ENCODE measurements around the gene CREG2.

Gene CREG2

GRCh38 chr2:101332885-101333766 is 54.2 kb downstream of the CREG2 start:
- WGBS, 2 donors (ENCODE audit: extremely low coverage in 2 of 2, insufficient read length in 2 of 2, insufficient replicate concordance in 1 of 2), result no CpG with 5 or more reads among the region's 5 CpGs

GRCh38 chr2:101331202-101331601 is 56.1 kb downstream of the CREG2 start:
- Histone ChIP-seq H2AFZ (ENCODE audit: low read length) (no peak overlapping the region), H3K9me3 (replicated peaks in 1 of 2; ENCODE audit: control insufficient read depth in 2 of 2, insufficient read depth in 1 of 2, low read depth in 1 of 2, low read length in 2 of 2) (no peaks in the 10 kb centered on the region), H2AK5ac (ENCODE audit: low read depth, low read length) (no peak overlapping the region), H3K4ac (ENCODE audit: low read length) (no peak overlapping the region), H3K27me3 (ENCODE audit: control insufficient read depth in 3 of 3, insufficient read depth in 3 of 3, low read depth in 1 of 3, low read length in 3 of 3) (no peaks in the 10 kb centered on the region), H3K79me1 (ENCODE audit: low read depth, low read length) (no peaks in the 10 kb centered on the region), H2BK5ac (ENCODE audit: low read length) (no peak overlapping the region), H2BK120ac (ENCODE audit: low read depth, low read length) (no peak overlapping the region), H4K91ac (ENCODE audit: low read depth, low read length, poor library complexity) (no peak overlapping the region), H3K4me3 (ENCODE audit: low read length in 2 of 2) (no peak overlapping the region), H2BK15ac (ENCODE audit: low read length) (no peak overlapping the region), H3K36me3 (replicated peaks in 1 of 2; ENCODE audit: control insufficient read depth in 2 of 2, insufficient read depth in 2 of 2, low read length in 2 of 2) (no peaks in the 10 kb centered on the region), H3K4me1 (ENCODE audit: control insufficient read depth in 2 of 2, insufficient read depth in 1 of 2, low read depth in 1 of 2, low read length in 2 of 2) (peaks cover 3 to 10% of the 10 kb centered on the region in 2 donors), H3K27ac (replicated peaks; ENCODE audit: low read length) (no peak overlapping the region), H2BK12ac (ENCODE audit: low read length) (no peak overlapping the region), H3K4me2 (ENCODE audit: insufficient read depth, low read length, poor library complexity, severe bottlenecking) (no peak overlapping the region), H3K18ac (ENCODE audit: low read length) (no peak overlapping the region), H3K9ac (ENCODE audit: low read depth, low read length, poor library complexity) (no peak overlapping the region), H3K23ac (ENCODE audit: low read depth, low read length, poor library complexity) (no peak overlapping the region), H3K14ac (ENCODE audit: low read length) (no peak overlapping the region), H4K8ac (ENCODE audit: low read depth, low read length) (no peak overlapping the region)
- WGBS, 2 donors (ENCODE audit: extremely low coverage in 2 of 2, insufficient read length in 2 of 2, insufficient replicate concordance in 1 of 2), result no CpG with 5 or more reads among the region's 2 CpGs
- DNase-seq (ENCODE audit: low spot score), result no peak

More at GRCh38 chr2:101332885-101333766, 54.2 kb downstream of the CREG2 start:
- Histone ChIP-seq H3K14ac (ENCODE audit: low read length) (no peak overlapping the region), H3K9ac (ENCODE audit: low read depth, low read length, poor library complexity) (no peak overlapping the region), H3K27me3 (ENCODE audit: control insufficient read depth in 3 of 3, insufficient read depth in 3 of 3, low read depth in 1 of 3, low read length in 3 of 3) (no peaks in the 10 kb centered on the region), H2BK15ac (ENCODE audit: low read length) (no peak overlapping the region), H4K8ac (ENCODE audit: low read depth, low read length) (no peak overlapping the region), H3K4me1 (ENCODE audit: control insufficient read depth in 2 of 2, insufficient read depth in 1 of 2, low read depth in 1 of 2, low read length in 2 of 2) (peaks cover 3 to 4% of the 10 kb centered on the region in 2 donors), H3K27ac (replicated peaks; ENCODE audit: low read length) (no peak overlapping the region), H2BK120ac (ENCODE audit: low read depth, low read length) (no peak overlapping the region), H3K9me3 (replicated peaks in 1 of 2; ENCODE audit: control insufficient read depth in 2 of 2, insufficient read depth in 1 of 2, low read depth in 1 of 2, low read length in 2 of 2) (no peaks in the 10 kb centered on the region), H3K4ac (ENCODE audit: low read length) (no peak overlapping the region), H3K4me3 (ENCODE audit: low read length in 2 of 2) (no peak overlapping the region), H4K91ac (ENCODE audit: low read depth, low read length, poor library complexity) (no peak overlapping the region), H2AFZ (ENCODE audit: low read length) (no peak overlapping the region), H3K23ac (ENCODE audit: low read depth, low read length, poor library complexity) (no peak overlapping the region), H3K18ac (ENCODE audit: low read length) (no peak overlapping the region), H2AK5ac (ENCODE audit: low read depth, low read length) (no peak overlapping the region), H2BK12ac (ENCODE audit: low read length) (no peak overlapping the region), H2BK5ac (ENCODE audit: low read length) (no peak overlapping the region), H3K4me2 (ENCODE audit: insufficient read depth, low read length, poor library complexity, severe bottlenecking) (no peak overlapping the region), H3K79me1 (ENCODE audit: low read depth, low read length) (no peaks in the 10 kb centered on the region), H3K36me3 (replicated peaks in 1 of 2; ENCODE audit: control insufficient read depth in 2 of 2, insufficient read depth in 2 of 2, low read length in 2 of 2) (no peaks in the 10 kb centered on the region)
- no peak for DNase-seq (ENCODE audit: low spot score)

- H3K9me3 ChIP-seq (replicated peaks in 1 of 2; ENCODE audit: control insufficient read depth in 2 of 2, insufficient read depth in 1 of 2, low read depth in 1 of 2, low read length in 2 of 2), result peaks cover 0 to 7% of the 10 kb centered on the region in 2 donors
- H2BK15ac ChIP-seq (ENCODE audit: low read length), result no peak overlapping the region
- no peak overlapping the region for H3K23ac ChIP-seq (ENCODE audit: low read depth, low read length, poor library complexity)
- H3K4ac ChIP-seq (ENCODE audit: low read length), result no peak overlapping the region
- H2AFZ ChIP-seq (ENCODE audit: low read length), result peak overlapping the region; percentile 80
- no peak overlapping the region for H2BK5ac ChIP-seq (ENCODE audit: low read length)
- no peaks in the 10 kb centered on the region for H3K36me3 ChIP-seq (replicated peaks in 1 of 2; ENCODE audit: control insufficient read depth in 2 of 2, insufficient read depth in 2 of 2, low read length in 2 of 2)
- H3K27ac ChIP-seq (replicated peaks; ENCODE audit: low read length), result no peak overlapping the region
- H4K91ac ChIP-seq (ENCODE audit: low read depth, low read length, poor library complexity), result no peak overlapping the region
- peaks cover 3 to 10% of the 10 kb centered on the region in 2 donors for H3K4me1 ChIP-seq (ENCODE audit: control insufficient read depth in 2 of 2, insufficient read depth in 1 of 2, low read depth in 1 of 2, low read length in 2 of 2)
- peak overlapping the region; percentile 21 for H3K18ac ChIP-seq (ENCODE audit: low read length)
- no peaks in the 10 kb centered on the region for H3K79me1 ChIP-seq (ENCODE audit: low read depth, low read length)
- H3K27me3 ChIP-seq (ENCODE audit: control insufficient read depth in 3 of 3, insufficient read depth in 3 of 3, low read depth in 1 of 3, low read length in 3 of 3), result no peaks in the 10 kb centered on the region
- no peak overlapping the region for H2AK5ac ChIP-seq (ENCODE audit: low read depth, low read length)
- no peak overlapping the region for H4K8ac ChIP-seq (ENCODE audit: low read depth, low read length)
- no peak overlapping the region for H2BK12ac ChIP-seq (ENCODE audit: low read length)
- no CpG with 5 or more reads among the region's 12 CpGs for WGBS, 2 donors (ENCODE audit: extremely low coverage in 2 of 2, insufficient read length in 2 of 2, insufficient replicate concordance in 1 of 2)
- H3K9ac ChIP-seq (ENCODE audit: low read depth, low read length, poor library complexity), result no peak overlapping the region
- H3K14ac ChIP-seq (ENCODE audit: low read length), result no peak overlapping the region
- no peak overlapping the region for H3K4me3 ChIP-seq (ENCODE audit: low read length in 2 of 2)
- no peak for DNase-seq (ENCODE audit: low spot score)
- H3K4me2 ChIP-seq (ENCODE audit: insufficient read depth, low read length, poor library complexity, severe bottlenecking), result no peak overlapping the region
- no peak overlapping the region for H2BK120ac ChIP-seq (ENCODE audit: low read depth, low read length)
Observed at GRCh38 chr2:101330253-101330933, 56.9 kb downstream of the CREG2 start.

DNA sequence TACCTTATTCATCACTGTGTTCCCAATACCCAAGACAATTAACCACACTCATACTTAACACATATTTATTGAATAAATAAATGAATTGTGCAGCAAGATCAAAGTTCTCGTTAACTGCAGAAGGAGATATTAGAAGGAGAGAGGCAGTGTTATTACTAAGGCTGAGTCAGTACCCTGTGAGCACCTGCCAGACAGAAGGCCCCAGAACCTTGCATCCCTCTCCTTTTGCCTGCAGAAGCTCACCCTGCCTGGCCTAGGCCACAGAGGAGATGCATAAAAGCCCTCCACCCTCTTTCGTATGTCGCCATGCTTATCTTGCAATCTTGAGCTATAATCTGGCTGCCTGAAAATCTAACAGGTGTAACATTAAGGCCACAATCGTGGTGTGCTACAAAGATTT is 58.3 kb downstream of the CREG2 start:
- H4K8ac ChIP-seq (ENCODE audit: low read depth, low read length), result no peak overlapping the region
- H3K9ac ChIP-seq (ENCODE audit: low read depth, low read length, poor library complexity), result no peak overlapping the region
- no peaks in the 10 kb centered on the region for H3K36me3 ChIP-seq (replicated peaks in 1 of 2; ENCODE audit: control insufficient read depth in 2 of 2, insufficient read depth in 2 of 2, low read length in 2 of 2)
- no peak overlapping the region for H2AFZ ChIP-seq (ENCODE audit: low read length)
- WGBS, 2 donors (ENCODE audit: extremely low coverage in 2 of 2, insufficient read length in 2 of 2, insufficient replicate concordance in 1 of 2), result no CpG with 5 or more reads among the region's 4 CpGs
- H3K23ac ChIP-seq (ENCODE audit: low read depth, low read length, poor library complexity), result no peak overlapping the region
- no peak overlapping the region for H3K4me3 ChIP-seq (ENCODE audit: low read length in 2 of 2)
- no peak overlapping the region for H4K91ac ChIP-seq (ENCODE audit: low read depth, low read length, poor library complexity)
- H3K27ac ChIP-seq (replicated peaks; ENCODE audit: low read length), result no peak overlapping the region
- no peak overlapping the region for H2BK120ac ChIP-seq (ENCODE audit: low read depth, low read length)
- H3K4ac ChIP-seq (ENCODE audit: low read length), result no peak overlapping the region
- no peak overlapping the region for H2BK12ac ChIP-seq (ENCODE audit: low read length)
- H3K4me1 ChIP-seq (ENCODE audit: control insufficient read depth in 2 of 2, insufficient read depth in 1 of 2, low read depth in 1 of 2, low read length in 2 of 2), result peaks cover 3 to 10% of the 10 kb centered on the region in 2 donors
- no peak overlapping the region for H2AK5ac ChIP-seq (ENCODE audit: low read depth, low read length)
- H3K4me2 ChIP-seq (ENCODE audit: insufficient read depth, low read length, poor library complexity, severe bottlenecking), result no peak overlapping the region
- no peaks in the 10 kb centered on the region for H3K27me3 ChIP-seq (ENCODE audit: control insufficient read depth in 3 of 3, insufficient read depth in 3 of 3, low read depth in 1 of 3, low read length in 3 of 3)
- H3K9me3 ChIP-seq (replicated peaks in 1 of 2; ENCODE audit: control insufficient read depth in 2 of 2, insufficient read depth in 1 of 2, low read depth in 1 of 2, low read length in 2 of 2), result peaks cover 0 to 7% of the 10 kb centered on the region in 2 donors
- no peak overlapping the region for H3K14ac ChIP-seq (ENCODE audit: low read length)
- no peak overlapping the region for H3K18ac ChIP-seq (ENCODE audit: low read length)
- DNase-seq (ENCODE audit: low spot score), result no peak
- H2BK5ac ChIP-seq (ENCODE audit: low read length), result no peak overlapping the region
- H3K79me1 ChIP-seq (ENCODE audit: low read depth, low read length), result no peaks in the 10 kb centered on the region
- no peak overlapping the region for H2BK15ac ChIP-seq (ENCODE audit: low read length)
